Neural cell (in vitro differentiated cells): ENCODE results near the gene BCL2L2. TPM values are rescaled to one million over a fixed set of nuclear protein-coding genes. Genes with fewer than 3 reads are reported as not detected.
A peak's percentile ranks its signal among the peaks of the same experiment; 100 is the strongest.

Experiments
- H2AFZ ChIP-seq: fragments of 200-600, 300-800 bp; sonication (generic), shearing (Covaris generic); 2 replicates; pipeline ENCODE4 v1.6.0; 2014; ENCODE audit warnings: low read depth, mild to moderate bottlenecking, antibody characterized with exemption, low read length, moderate library complexity
- H3F3A ChIP-seq: fragments of 200-600 bp; shearing (Covaris generic); 2 replicates; pipeline ENCODE4 v1.6.1; 2016; ENCODE audit warnings: mild to moderate bottlenecking, moderate library complexity, mixed read lengths, antibody characterized with exemption, low read length; ENCODE audit not compliant: insufficient read depth, poor library complexity, severe bottlenecking
- H3K27ac ChIP-seq: fragments of 200-600, 300-800 bp; sonication (generic), shearing (Covaris generic); 2 replicates; pipeline ENCODE4 v1.5.1; 2014; ENCODE audit warnings: mild to moderate bottlenecking, low read length, moderate library complexity
- H3K27me3 ChIP-seq: fragments of 300-800, 200-600 bp; sonication (generic), shearing (Covaris generic); 2 replicates; pipeline ENCODE4 v1.6.0; 2014; ENCODE audit warnings: mild to moderate bottlenecking, low read depth, low read length, moderate library complexity; ENCODE audit not compliant: insufficient read depth
- H3K36me3 ChIP-seq: fragments of 300-800, 200-600 bp; sonication (generic), shearing (Covaris generic); 2 replicates; pipeline ENCODE4 v1.5.1; 2014; ENCODE audit warnings: mild to moderate bottlenecking, antibody characterized with exemption, low read length, moderate library complexity; ENCODE audit not compliant: insufficient read depth
- H3K4me2 ChIP-seq: fragments of 300-800, 200-600 bp; sonication (generic), shearing (Covaris generic); 2 replicates; pipeline ENCODE4 v1.6.0; 2014; ENCODE audit warnings: mild to moderate bottlenecking, low read length
- H3K4me3 ChIP-seq: fragments of 300-800, 200-600 bp; sonication (generic), shearing (Covaris generic); 2 replicates; pipeline ENCODE4 v1.5.1; 2014; ENCODE audit warnings: mild to moderate bottlenecking, low read length, moderate library complexity
- H3K79me2 ChIP-seq: fragments of 200-600 bp; shearing (Covaris generic); replicated peaks from 2 replicates; pipeline ENCODE4 v1.6.0; 2014; ENCODE audit warnings: mild to moderate bottlenecking, low read length, moderate library complexity; ENCODE audit not compliant: insufficient read depth
- H3K9ac ChIP-seq: fragments of 300-800, 200-600 bp; sonication (generic), shearing (Covaris generic); 2 replicates; pipeline ENCODE4 v1.6.1; 2016; ENCODE audit warnings: mild to moderate bottlenecking, low read length, mixed read lengths
- H3K9me2 ChIP-seq: fragments of 200-600 bp; shearing (Covaris generic); 2 replicates; pipeline ENCODE4 v1.6.1; 2016; ENCODE audit warnings: mild to moderate bottlenecking, low read length, mixed read lengths; ENCODE audit not compliant: insufficient read depth
- H3K9me3 ChIP-seq: fragments of 200-600, 300-800 bp; sonication (generic), shearing (Covaris generic); 2 replicates; pipeline ENCODE4 v1.6.1; 2016; ENCODE audit warnings: mild to moderate bottlenecking, mixed run types, low read length, moderate library complexity, mixed read lengths
- H4K20me1 ChIP-seq: fragments of 200-600 bp; shearing (Covaris generic); 2 replicates; pipeline ENCODE4 v1.6.1; 2016; ENCODE audit warnings: mild to moderate bottlenecking, mixed run types; ENCODE audit not compliant: insufficient read depth
- EP300 ChIP-seq: fragments of 450-650 bp; conservative IDR thresholded peaks from 2 replicates; pipeline ENCODE4 v1.6.1; 2014; ENCODE audit warnings: antibody characterized with exemption, mild to moderate bottlenecking, moderate library complexity; ENCODE audit not compliant: poor library complexity, severe bottlenecking
- EZH2 ChIP-seq: fragments of 200-600, 300-800 bp; shearing (Covaris generic), sonication (generic); IDR thresholded peaks from 2 replicates; pipeline ENCODE4 v1.6.1; 2014; ENCODE audit warnings: antibody characterized with exemption, low read length, borderline replicate concordance, mild to moderate bottlenecking; ENCODE audit not compliant: insufficient read depth, poor library complexity, severe bottlenecking
- MXI1 ChIP-seq: fragments of 450-650 bp; conservative IDR thresholded peaks from 2 replicates; pipeline ENCODE4 v1.6.1; 2014; ENCODE audit warnings: antibody characterized with exemption, mild to moderate bottlenecking; ENCODE audit not compliant: poor library complexity, severe bottlenecking
- POLR2AphosphoS5 ChIP-seq: IDR thresholded peaks from 2 replicates; pipeline ENCODE4 v1.6.1; 2012
- RAD21 ChIP-seq: fragments of 450-650 bp; conservative IDR thresholded peaks from 2 replicates; pipeline ENCODE4 v1.6.1; 2014; ENCODE audit warnings: antibody characterized with exemption, mild to moderate bottlenecking, moderate library complexity
- SMC3 ChIP-seq: fragments of 450-650 bp; conservative IDR thresholded peaks from 2 replicates; pipeline ENCODE4 v1.6.1; 2014; ENCODE audit warnings: antibody characterized with exemption, mild to moderate bottlenecking, moderate library complexity; ENCODE audit not compliant: poor library complexity
- TAF1 ChIP-seq: IDR thresholded peaks from 2 replicates; pipeline ENCODE4 v1.6.1; 2012; ENCODE audit warnings: low read depth
- polyA plus RNA-seq: library from polyadenylated mRNA; depleted of rRNA; stranded (reverse); fragments of >200 nt; gene quantifications from 2 replicates; pipeline ENCODE4 v1.2.3, GENCODE V29; 2014
- TF ChIP-seq, protein P1 (sequence below): fragments of 450-650 bp; IDR thresholded peaks from 2 replicates; pipeline ENCODE4 v1.5.1; 2014; ENCODE audit warnings: antibody characterized with exemption, mild to moderate bottlenecking, moderate library complexity; ENCODE audit not compliant: poor library complexity, severe bottlenecking
- TF ChIP-seq, protein P2 (sequence below): IDR thresholded peaks from 2 replicates; pipeline ENCODE4 v1.6.1; 2012; ENCODE audit warnings: borderline replicate concordance

BCL2L2 gene
- polyA plus RNA-seq, 1 donor from 2014 or later: 35.8 TPM

DNA sequence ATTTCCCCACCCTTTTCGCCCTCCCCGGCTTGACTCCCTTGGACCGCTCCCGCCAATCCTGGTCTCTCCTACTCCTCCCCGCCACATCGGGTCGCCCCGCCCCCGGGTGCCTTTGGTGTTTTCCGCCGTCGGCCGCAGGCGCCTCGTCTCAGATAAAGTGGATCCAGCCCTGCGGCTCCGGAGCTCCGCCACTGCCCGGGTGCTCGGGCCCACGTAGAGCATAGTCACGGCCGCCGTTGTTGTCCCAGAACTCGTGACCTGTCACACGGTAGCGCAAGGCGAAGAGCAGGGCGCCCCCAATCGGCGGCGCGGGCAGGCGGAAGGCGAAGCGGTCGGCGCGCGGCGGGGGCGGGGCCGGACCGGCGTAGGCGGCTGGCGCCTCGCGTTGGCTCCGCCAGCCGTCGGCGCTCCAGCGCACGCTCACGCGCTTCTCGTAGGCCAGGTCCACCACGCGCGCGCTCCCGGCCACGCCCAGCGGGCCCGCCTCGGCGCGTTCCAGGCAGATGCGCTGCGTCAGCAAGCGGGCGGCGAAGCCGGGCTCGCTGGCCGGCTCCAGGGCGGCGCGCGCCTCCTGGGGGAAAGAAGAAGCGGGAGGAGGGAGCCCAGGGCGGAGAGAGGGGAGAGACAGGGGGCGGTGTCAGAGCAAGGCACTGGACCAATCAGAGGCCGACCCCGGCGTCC lies 5.2 kb upstream of the BCL2L2 start:
- peak overlapping the region; percentile 73 for H2AFZ ChIP-seq
- TF ChIP-seq TAF1 (peak; percentile 59), SMC3 (peak; percentile 70), POLR2AphosphoS5 (peak; percentile 92), EP300 (peak; percentile 84), MXI1 (peak; percentile 70), EZH2 (no peak), RAD21 (peak; percentile 59)
- TF ChIP-seq, protein P1, sequence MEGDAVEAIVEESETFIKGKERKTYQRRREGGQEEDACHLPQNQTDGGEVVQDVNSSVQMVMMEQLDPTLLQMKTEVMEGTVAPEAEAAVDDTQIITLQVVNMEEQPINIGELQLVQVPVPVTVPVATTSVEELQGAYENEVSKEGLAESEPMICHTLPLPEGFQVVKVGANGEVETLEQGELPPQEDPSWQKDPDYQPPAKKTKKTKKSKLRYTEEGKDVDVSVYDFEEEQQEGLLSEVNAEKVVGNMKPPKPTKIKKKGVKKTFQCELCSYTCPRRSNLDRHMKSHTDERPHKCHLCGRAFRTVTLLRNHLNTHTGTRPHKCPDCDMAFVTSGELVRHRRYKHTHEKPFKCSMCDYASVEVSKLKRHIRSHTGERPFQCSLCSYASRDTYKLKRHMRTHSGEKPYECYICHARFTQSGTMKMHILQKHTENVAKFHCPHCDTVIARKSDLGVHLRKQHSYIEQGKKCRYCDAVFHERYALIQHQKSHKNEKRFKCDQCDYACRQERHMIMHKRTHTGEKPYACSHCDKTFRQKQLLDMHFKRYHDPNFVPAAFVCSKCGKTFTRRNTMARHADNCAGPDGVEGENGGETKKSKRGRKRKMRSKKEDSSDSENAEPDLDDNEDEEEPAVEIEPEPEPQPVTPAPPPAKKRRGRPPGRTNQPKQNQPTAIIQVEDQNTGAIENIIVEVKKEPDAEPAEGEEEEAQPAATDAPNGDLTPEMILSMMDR: peak; percentile 100
- TF ChIP-seq, protein P2, sequence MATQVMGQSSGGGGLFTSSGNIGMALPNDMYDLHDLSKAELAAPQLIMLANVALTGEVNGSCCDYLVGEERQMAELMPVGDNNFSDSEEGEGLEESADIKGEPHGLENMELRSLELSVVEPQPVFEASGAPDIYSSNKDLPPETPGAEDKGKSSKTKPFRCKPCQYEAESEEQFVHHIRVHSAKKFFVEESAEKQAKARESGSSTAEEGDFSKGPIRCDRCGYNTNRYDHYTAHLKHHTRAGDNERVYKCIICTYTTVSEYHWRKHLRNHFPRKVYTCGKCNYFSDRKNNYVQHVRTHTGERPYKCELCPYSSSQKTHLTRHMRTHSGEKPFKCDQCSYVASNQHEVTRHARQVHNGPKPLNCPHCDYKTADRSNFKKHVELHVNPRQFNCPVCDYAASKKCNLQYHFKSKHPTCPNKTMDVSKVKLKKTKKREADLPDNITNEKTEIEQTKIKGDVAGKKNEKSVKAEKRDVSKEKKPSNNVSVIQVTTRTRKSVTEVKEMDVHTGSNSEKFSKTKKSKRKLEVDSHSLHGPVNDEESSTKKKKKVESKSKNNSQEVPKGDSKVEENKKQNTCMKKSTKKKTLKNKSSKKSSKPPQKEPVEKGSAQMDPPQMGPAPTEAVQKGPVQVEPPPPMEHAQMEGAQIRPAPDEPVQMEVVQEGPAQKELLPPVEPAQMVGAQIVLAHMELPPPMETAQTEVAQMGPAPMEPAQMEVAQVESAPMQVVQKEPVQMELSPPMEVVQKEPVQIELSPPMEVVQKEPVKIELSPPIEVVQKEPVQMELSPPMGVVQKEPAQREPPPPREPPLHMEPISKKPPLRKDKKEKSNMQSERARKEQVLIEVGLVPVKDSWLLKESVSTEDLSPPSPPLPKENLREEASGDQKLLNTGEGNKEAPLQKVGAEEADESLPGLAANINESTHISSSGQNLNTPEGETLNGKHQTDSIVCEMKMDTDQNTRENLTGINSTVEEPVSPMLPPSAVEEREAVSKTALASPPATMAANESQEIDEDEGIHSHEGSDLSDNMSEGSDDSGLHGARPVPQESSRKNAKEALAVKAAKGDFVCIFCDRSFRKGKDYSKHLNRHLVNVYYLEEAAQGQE: peak; percentile 52
- peak overlapping the region; percentile 64 for H3K4me2 ChIP-seq
- peak overlapping the region; percentile 96 for H3K9ac ChIP-seq
- peak overlapping the region; percentile 98 for H3K4me3 ChIP-seq
- H4K20me1 ChIP-seq: no peaks in the 10 kb centered on the region
- no peaks in the 10 kb centered on the region for H3K9me3 ChIP-seq
- H3K27ac ChIP-seq: peak overlapping the region; percentile 99
- H3K36me3 ChIP-seq: no peaks in the 10 kb centered on the region
- H3K79me2 ChIP-seq: peaks cover 13% of the 10 kb centered on the region
- H3K27me3 ChIP-seq: no peaks in the 10 kb centered on the region
- H3K9me2 ChIP-seq: no peaks in the 10 kb centered on the region
- H3F3A ChIP-seq: peaks cover 13% of the 10 kb centered on the region

DNA sequence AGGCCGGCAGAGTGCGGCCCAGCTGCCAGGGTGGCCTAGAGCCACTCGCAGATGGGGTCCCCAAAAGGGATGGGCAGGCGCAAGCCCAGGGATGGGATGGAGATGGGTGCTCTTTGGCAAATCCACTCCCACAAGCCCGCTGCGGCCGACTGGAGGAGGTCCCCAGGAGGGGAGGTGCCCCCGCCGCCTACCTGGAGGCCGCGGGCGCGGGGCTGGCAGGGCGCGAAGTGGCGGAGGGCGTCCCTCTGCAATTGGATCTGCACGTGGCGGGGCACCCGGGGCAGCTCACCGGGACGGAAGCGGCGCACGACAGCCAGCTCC lies 4.7 kb upstream of the BCL2L2 start:
- Histone ChIP-seq H2AFZ (peak overlapping the region; percentile 73), H3F3A (peaks cover 13% of the 10 kb centered on the region)

More for the DNA sequence above, 4.7 kb upstream of the BCL2L2 start:
- peak overlapping the region; percentile 64 for H3K4me2 ChIP-seq
- no peaks in the 10 kb centered on the region for H3K9me3 ChIP-seq
- H3K36me3 ChIP-seq: no peaks in the 10 kb centered on the region
- H3K27ac ChIP-seq: peak overlapping the region; percentile 95
- TF ChIP-seq EP300: no peak
- TF ChIP-seq POLR2AphosphoS5: peak; percentile 93
- TF ChIP-seq, protein P2: no peak
- TF ChIP-seq RAD21: no peak
- TF ChIP-seq SMC3: no peak
- TF ChIP-seq MXI1: peak; percentile 85
- H3K79me2 ChIP-seq: peaks cover 18% of the 10 kb centered on the region
- peak overlapping the region; percentile 96 for H3K9ac ChIP-seq
- no peaks in the 10 kb centered on the region for H3K9me2 ChIP-seq
- no peaks in the 10 kb centered on the region for H4K20me1 ChIP-seq
- H3K27me3 ChIP-seq: no peaks in the 10 kb centered on the region
- H3K4me3 ChIP-seq: peak overlapping the region; percentile 98
